GM06990 (cell line): ENCODE data around the gene ALDH1L2.

Source experiments
- DNase-seq: peaks from one replicate; pipeline ENCODE4 v3.0.0-alpha.2; 2011; ENCODE audit not compliant: insufficient read length; ENCODE audit errors: extremely low read depth
- H3K27me3 ChIP-seq: replicated peaks from 2 replicates; pipeline ENCODE4 v1.6.0; 2011; ENCODE audit warnings: low read length; ENCODE audit not compliant: control insufficient read depth, insufficient read depth
- H3K36me3 ChIP-seq: 2 replicates; pipeline ENCODE4 v1.5.1; 2011; ENCODE audit warnings: low read length; ENCODE audit not compliant: control insufficient read depth, insufficient read depth
- H3K4me3 ChIP-seq: replicated peaks from 2 replicates; pipeline ENCODE4 v1.5.1; 2011; ENCODE audit warnings: low read depth, mild to moderate bottlenecking, control low read depth, low read length
- CTCF ChIP-seq: IDR thresholded peaks from 2 replicates; pipeline ENCODE4 v1.5.1; 2011; ENCODE audit warnings: low read length, control low read depth, mild to moderate bottlenecking, inconsistent platforms; ENCODE audit not compliant: insufficient read depth, poor library complexity, severe bottlenecking

ALDH1L2 gene

DNA sequence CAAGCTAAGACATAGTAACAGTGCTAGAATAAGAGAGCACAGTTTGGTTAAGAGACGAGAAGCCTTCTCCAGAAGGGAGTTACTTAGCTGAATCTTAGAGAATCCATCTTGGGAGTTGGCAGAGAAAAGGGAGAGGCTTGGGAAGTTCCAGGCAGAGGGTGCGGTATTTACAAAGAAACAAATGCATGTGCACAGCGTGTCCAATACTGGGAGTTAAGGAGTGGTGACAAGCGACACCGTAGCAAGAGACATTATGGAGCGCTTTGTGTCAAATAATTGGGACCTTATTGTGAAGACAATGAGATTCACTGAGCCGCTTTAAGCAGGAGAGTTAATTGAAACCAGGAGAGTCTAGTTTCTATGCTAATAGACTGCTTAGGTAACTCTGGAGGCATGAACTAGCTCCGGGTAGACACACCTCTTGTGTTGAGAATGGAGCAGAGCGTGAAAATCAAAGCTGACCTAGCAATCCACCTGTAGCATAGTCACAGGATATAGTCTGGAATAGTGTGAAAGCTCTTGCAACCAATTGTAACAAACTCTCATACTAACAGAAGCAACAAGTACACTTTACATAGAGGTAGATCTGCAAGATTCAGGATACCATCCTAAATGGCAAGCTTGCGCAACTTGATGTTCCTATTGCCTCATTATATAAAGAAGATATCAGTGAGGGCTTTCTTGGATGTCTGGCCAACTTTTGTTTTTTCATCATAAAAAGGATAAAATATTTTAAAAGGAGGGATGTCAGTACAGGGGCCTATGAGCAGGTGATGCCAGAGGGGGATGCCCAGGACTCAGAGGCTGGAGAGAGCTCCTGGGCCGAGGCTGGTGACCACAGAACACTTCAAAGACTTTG, 5.3 kb downstream of the ALDH1L2 start:
- DNase-seq = no peak
- no peak overlapping the region for H3K4me3 ChIP-seq
- no peak for TF ChIP-seq CTCF

GRCh38 chr12:105077435-105077834, 6.8 kb downstream of the ALDH1L2 start:
- no peak for DNase-seq
- H3K36me3 ChIP-seq = no peaks in the 10 kb centered on the region
- H3K4me3 ChIP-seq = no peak overlapping the region
- no peaks in the 10 kb centered on the region for H3K27me3 ChIP-seq
- TF ChIP-seq CTCF = no peak

More for the DNA sequence above, 5.3 kb downstream of the ALDH1L2 start:
- Histone ChIP-seq H3K36me3 (no peaks in the 10 kb centered on the region), H3K27me3 (no peaks in the 10 kb centered on the region)

DNA sequence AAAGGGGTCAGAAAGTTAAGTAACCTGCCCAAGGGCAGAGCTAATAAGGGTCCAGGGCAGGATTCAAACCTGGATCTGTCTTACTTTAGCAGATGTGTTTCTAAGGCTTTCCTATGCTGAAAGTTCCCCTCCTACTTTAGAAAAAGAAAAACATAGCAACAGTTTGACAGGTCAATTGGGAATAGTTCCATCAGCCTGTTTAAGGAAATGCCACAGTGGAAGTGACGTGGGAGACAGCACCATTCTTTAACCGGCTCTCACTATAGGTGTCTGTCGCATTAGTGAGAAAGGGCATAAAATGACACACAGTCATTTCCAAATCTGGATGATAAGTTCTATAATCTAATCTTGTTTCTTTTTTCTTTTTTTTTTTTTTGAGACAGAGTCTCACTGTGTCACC, 7.3 kb downstream of the ALDH1L2 start:
- no peaks in the 10 kb centered on the region for H3K27me3 ChIP-seq
- no peaks in the 10 kb centered on the region for H3K36me3 ChIP-seq
- H3K4me3 ChIP-seq = no peak overlapping the region
- no peak for TF ChIP-seq CTCF
- DNase-seq = no peak

- Histone ChIP-seq H3K27me3 (no peaks in the 10 kb centered on the region), H3K4me3 (no peak overlapping the region), H3K36me3 (no peaks in the 10 kb centered on the region)
- DNase-seq = no peak
- no peak for TF ChIP-seq CTCF
Observed at GRCh38 chr12:105076098-105076497, 8.2 kb downstream of the ALDH1L2 start.

GRCh38 chr12:105072888-105073488, 11.3 kb downstream of the ALDH1L2 start:
- no peak overlapping the region for H3K4me3 ChIP-seq
- no peak for TF ChIP-seq CTCF
- no peaks in the 10 kb centered on the region for H3K36me3 ChIP-seq
- no peaks in the 10 kb centered on the region for H3K27me3 ChIP-seq
- DNase-seq = no peak
